ENCODE measurements around the gene ERP44. TPM values are rescaled to one million over a fixed set of nuclear protein-coding genes. Genes with fewer than 3 reads are reported as not detected.

ERP44 gene
- total RNA-seq, 3 donors from 2014 or later (not counting 1 experiment from before 2014, with no cell fraction given): 14.2 to 15.4 (median 15.1) TPM

DNA sequence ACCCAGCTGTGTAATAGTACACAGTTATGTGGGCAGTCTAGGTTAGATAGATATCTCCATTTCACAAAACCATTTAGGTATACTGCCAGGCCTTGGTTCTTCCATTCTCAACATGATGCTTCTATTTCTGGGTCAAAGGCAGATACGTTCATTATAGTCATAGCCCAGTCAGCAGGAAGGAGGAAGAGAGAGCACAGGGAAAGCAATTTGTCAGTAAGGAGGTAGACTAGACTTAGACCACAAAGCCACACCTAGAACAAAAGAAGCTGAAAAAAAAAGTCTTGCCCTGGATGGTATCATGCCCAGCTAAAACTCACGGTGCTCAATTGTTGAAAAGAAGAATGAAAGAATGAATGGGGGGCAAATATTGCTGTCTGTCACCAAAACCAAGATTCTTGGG lies 7.8 kb upstream of the ERP44 start:
- TF ChIP-seq, protein P1, sequence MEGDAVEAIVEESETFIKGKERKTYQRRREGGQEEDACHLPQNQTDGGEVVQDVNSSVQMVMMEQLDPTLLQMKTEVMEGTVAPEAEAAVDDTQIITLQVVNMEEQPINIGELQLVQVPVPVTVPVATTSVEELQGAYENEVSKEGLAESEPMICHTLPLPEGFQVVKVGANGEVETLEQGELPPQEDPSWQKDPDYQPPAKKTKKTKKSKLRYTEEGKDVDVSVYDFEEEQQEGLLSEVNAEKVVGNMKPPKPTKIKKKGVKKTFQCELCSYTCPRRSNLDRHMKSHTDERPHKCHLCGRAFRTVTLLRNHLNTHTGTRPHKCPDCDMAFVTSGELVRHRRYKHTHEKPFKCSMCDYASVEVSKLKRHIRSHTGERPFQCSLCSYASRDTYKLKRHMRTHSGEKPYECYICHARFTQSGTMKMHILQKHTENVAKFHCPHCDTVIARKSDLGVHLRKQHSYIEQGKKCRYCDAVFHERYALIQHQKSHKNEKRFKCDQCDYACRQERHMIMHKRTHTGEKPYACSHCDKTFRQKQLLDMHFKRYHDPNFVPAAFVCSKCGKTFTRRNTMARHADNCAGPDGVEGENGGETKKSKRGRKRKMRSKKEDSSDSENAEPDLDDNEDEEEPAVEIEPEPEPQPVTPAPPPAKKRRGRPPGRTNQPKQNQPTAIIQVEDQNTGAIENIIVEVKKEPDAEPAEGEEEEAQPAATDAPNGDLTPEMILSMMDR (IDR thresholded peaks at IDR 0.05): no peak
- peaks cover 51% of the 10 kb centered on the region for H3K36me3 ChIP-seq (ENCODE audit: control insufficient read depth, insufficient read depth, low read length)
- no peaks in the 10 kb centered on the region for H3K36me3 Mint-ChIP-seq
- no peaks in the 10 kb centered on the region for H3K9me3 Mint-ChIP-seq
- H3K4me3 Mint-ChIP-seq: no peak overlapping the region
- 37% methylated on average over 2 of the region's 2 CpGs for WGBS (ENCODE audit: insufficient coverage)
- no peak overlapping the region for H3K27ac ChIP-seq (ENCODE audit: low read length)
- H3K9me3 ChIP-seq (ENCODE audit: control insufficient read depth, insufficient read depth, low read length): no peaks in the 10 kb centered on the region
- ATAC-seq (no peak), DNase-seq (no peak)
- H3K4me1 Mint-ChIP-seq: peaks cover 0 to 10% of the 10 kb centered on the region in 2 donors
- no peaks in the 10 kb centered on the region for H3K27me3 ChIP-seq (ENCODE audit: control insufficient read depth, insufficient read depth, low read length)
- no peaks in the 10 kb centered on the region for H3K4me1 ChIP-seq (ENCODE audit: control insufficient read depth, insufficient read depth, low read length)
- H3K4me3 ChIP-seq (ENCODE audit: low read length): no peak overlapping the region
- no peak overlapping the region for H3K27ac Mint-ChIP-seq
- intact Hi-C loops (cut with micrococcal nuclease): no loop called here
- no peaks in the 10 kb centered on the region for H3K27me3 Mint-ChIP-seq (ENCODE audit: low read depth in 2 of 2)

DNA sequence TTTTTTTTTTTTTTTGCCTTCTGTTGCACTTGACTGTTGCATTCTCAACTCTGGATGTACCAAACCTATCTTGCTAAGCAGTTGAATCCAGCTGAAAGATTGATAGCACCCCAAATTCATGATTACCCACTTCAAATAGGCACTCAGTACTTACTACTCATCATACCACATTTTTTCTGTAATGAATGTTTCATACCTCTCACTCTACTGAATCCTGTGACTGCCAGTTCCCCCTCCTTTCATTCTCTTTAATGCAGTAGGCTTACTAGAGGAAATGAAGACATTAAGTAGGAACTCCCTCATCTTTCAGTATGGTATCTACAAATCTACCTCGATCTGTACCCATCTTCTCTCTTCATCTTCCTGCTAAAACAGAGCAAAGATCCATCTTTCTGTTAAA lies 7.1 kb upstream of the ERP44 start:
- H3K9me3 ChIP-seq (ENCODE audit: control insufficient read depth, insufficient read depth, low read length): no peaks in the 10 kb centered on the region
- intact Hi-C loops (cut with micrococcal nuclease): no loop called here

DNA sequence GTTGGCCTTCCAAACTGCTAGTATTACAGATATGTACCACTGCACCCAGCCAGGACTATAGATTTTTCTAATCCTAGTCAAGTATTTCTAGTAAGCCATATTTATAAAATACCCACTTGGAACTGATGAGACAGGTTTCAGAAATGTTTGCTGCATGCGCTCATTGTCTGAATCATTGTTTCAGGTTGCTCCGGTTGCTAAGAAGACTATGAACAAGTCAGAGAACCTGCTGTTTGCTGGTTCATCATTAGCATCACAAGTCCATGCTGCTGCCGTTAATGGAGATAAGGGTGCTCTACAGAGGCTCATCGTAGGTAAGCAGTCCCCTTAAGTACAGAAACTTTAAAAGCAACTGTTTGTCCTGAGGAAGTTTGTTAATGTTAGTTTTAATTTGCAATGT lies 5.5 kb upstream of the ERP44 start:
- 96% methylated on average over 4 of the region's 4 CpGs for WGBS (ENCODE audit: insufficient coverage)
- no peaks in the 10 kb centered on the region for H3K9me3 Mint-ChIP-seq
- H3K4me3 Mint-ChIP-seq: no peak overlapping the region
- peaks cover 9 to 10% of the 10 kb centered on the region in 2 donors for H3K4me1 Mint-ChIP-seq
- no peak overlapping the region for H3K4me3 ChIP-seq (ENCODE audit: low read length)
- no peaks in the 10 kb centered on the region for H3K9me3 ChIP-seq (ENCODE audit: control insufficient read depth, insufficient read depth, low read length)
- DNase-seq (no peak), ATAC-seq (no peak)
- intact Hi-C loops (cut with micrococcal nuclease): no loop called here
- TF ChIP-seq, protein P1 (IDR thresholded peaks at IDR 0.05): no peak
- no peaks in the 10 kb centered on the region for H3K27me3 Mint-ChIP-seq (ENCODE audit: low read depth in 2 of 2)
- no peaks in the 10 kb centered on the region for H3K36me3 Mint-ChIP-seq
- H3K27me3 ChIP-seq (ENCODE audit: control insufficient read depth, insufficient read depth, low read length): no peaks in the 10 kb centered on the region
- H3K27ac Mint-ChIP-seq: no peak overlapping the region
- H3K27ac ChIP-seq (ENCODE audit: low read length): no peak overlapping the region
- H3K36me3 ChIP-seq (ENCODE audit: control insufficient read depth, insufficient read depth, low read length): peaks cover 43% of the 10 kb centered on the region
- H3K4me1 ChIP-seq (ENCODE audit: control insufficient read depth, insufficient read depth, low read length): peaks cover 9% of the 10 kb centered on the region

More for the DNA sequence above, 7.1 kb upstream of the ERP44 start:
- DNase-seq: no peak
- ATAC-seq: no peak
- no peak overlapping the region for H3K27ac Mint-ChIP-seq
- H3K9me3 Mint-ChIP-seq: no peaks in the 10 kb centered on the region
- H3K27me3 Mint-ChIP-seq (ENCODE audit: low read depth in 2 of 2): no peaks in the 10 kb centered on the region
- no peak overlapping the region for H3K4me3 Mint-ChIP-seq
- Histone ChIP-seq H3K27ac (ENCODE audit: low read length) (no peak overlapping the region), H3K4me3 (ENCODE audit: low read length) (no peak overlapping the region), H3K4me1 (ENCODE audit: control insufficient read depth, insufficient read depth, low read length) (no peaks in the 10 kb centered on the region), H3K36me3 (ENCODE audit: control insufficient read depth, insufficient read depth, low read length) (peaks cover 49% of the 10 kb centered on the region), H3K27me3 (ENCODE audit: control insufficient read depth, insufficient read depth, low read length) (no peaks in the 10 kb centered on the region)
- TF ChIP-seq, protein P1 (IDR thresholded peaks at IDR 0.05): no peak
- 44% methylated on average over 1 of the region's 1 CpG for WGBS (ENCODE audit: insufficient coverage)
- no peaks in the 10 kb centered on the region for H3K36me3 Mint-ChIP-seq
- peaks cover 0 to 2% of the 10 kb centered on the region in 2 donors for H3K4me1 Mint-ChIP-seq

DNA sequence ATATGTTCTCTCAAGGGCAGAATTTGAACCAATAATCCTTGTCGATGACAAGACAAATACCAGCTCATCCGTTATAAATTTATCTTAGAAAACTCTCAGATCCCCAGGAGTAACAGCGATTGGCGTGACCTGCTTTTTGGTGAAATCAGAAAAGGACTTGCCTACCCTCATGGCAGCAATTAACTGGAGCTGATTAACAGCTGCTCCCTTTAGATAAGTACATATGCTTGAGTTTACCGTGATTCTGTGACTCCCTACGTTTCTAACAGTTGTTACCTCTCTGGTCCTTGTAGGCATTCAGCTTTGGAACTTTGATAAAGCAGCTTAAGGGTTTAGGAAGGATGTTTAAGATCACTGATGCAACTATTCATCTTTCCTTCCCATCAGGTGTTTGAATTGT lies 2.8 kb upstream of the ERP44 start:
- no peaks in the 10 kb centered on the region for H3K9me3 ChIP-seq (ENCODE audit: control insufficient read depth, insufficient read depth, low read length)
- H3K27me3 Mint-ChIP-seq (ENCODE audit: low read depth in 2 of 2): no peaks in the 10 kb centered on the region
- H3K4me3 Mint-ChIP-seq: no peak overlapping the region
- H3K4me1 ChIP-seq (ENCODE audit: control insufficient read depth, insufficient read depth, low read length): peaks cover 19% of the 10 kb centered on the region
- H3K27me3 ChIP-seq (ENCODE audit: control insufficient read depth, insufficient read depth, low read length): no peaks in the 10 kb centered on the region
- TF ChIP-seq, protein P1 (IDR thresholded peaks at IDR 0.05): no peak
- intact Hi-C loops (cut with micrococcal nuclease): no loop called here
- H3K4me3 ChIP-seq (ENCODE audit: low read length): no peak overlapping the region
- H3K36me3 Mint-ChIP-seq: no peaks in the 10 kb centered on the region
- WGBS (ENCODE audit: insufficient coverage): 98% methylated on average over 6 of the region's 6 CpGs
- H3K36me3 ChIP-seq (ENCODE audit: control insufficient read depth, insufficient read depth, low read length): peaks cover 26% of the 10 kb centered on the region
- no peak overlapping the region for H3K27ac Mint-ChIP-seq
- no peaks in the 10 kb centered on the region for H3K9me3 Mint-ChIP-seq
- DNase-seq (no peak), ATAC-seq (no peak)
- peaks cover 29 to 32% of the 10 kb centered on the region in 2 donors for H3K4me1 Mint-ChIP-seq
- H3K27ac ChIP-seq (ENCODE audit: low read length): no peak overlapping the region
